Pancreas (tissue), 10 donors: ENCODE results near the gene MACROD2. TPM values are rescaled to one million over a fixed set of nuclear protein-coding genes. Genes with fewer than 3 reads are reported as not detected.
A peak's percentile ranks its signal among the peaks of the same experiment; 100 is the strongest.
"Not testable (repeated sequence)": the region's sequence is repeated elsewhere in the genome, so short reads cannot be mapped to it uniquely, and the experiment has no call there.

Experiments
- ATAC-seq, 4 donors: fragments of 200-7000 bp; cut with Tn5 transposase; one replicate each; pipeline versions ENCODE4 v1.8.0 to v1.9.1; 2020; ENCODE audit warnings: mild to moderate bottlenecking in 4 of 4, moderate library complexity in 4 of 4
- DNase-seq, 6 donors: peaks; one replicate each; pipeline ENCODE4 v3.0.0-alpha.2; 2020
- FAIRE-seq: peaks from 2 replicates; lab custom pipeline; 2012; peaks lifted over from hg19 to GRCh38; lab: Jason Lieb, UNC
- H3K27ac ChIP-seq, 4 donors: fragments of 200-600 bp; sonication (generic); 1 replicate in 3 of 4; 2 replicates in 1 of 4; pipeline versions ENCODE4 v1.5.0 to v1.8.0; 2020
- H3K27me3 ChIP-seq, 4 donors: fragments of 200-600 bp; one replicate each; pipeline ENCODE4 v1.8.0; 2021
- H3K36me3 ChIP-seq, 3 donors: fragments of 200-600 bp; sonication (generic) in 1 of 3; one replicate each; pipeline versions ENCODE4 v1.5.0 to v1.8.0; 2020 to 2021
- H3K4me1 ChIP-seq, 3 donors: fragments of 200-600 bp; one replicate each; pipeline ENCODE4 v1.8.0; 2021
- H3K4me3 ChIP-seq, 4 donors: fragments of 200-600 bp; sonication (generic) in 2 of 4; one replicate each; pipeline versions ENCODE4 v1.5.0 to v1.8.0; 2020 to 2021
- H3K9me3 ChIP-seq, 4 donors: fragments of 200-600 bp; one replicate each; pipeline ENCODE4 v1.8.0; 2021
- CTCF ChIP-seq, 4 donors: fragments of 200-600 bp; sonication (generic) in 3 of 4; IDR thresholded peaks; one replicate each; pipeline versions ENCODE4 v1.5.0 to v1.8.0; 2021; ENCODE audit warnings: antibody characterized with exemption in 4 of 4
- WGBS, 2 donors: extraction: QIAGEN DNeasy Blood & Tissue Kit; methylation state at CpG; one replicate each; pipeline ENCODE4 v1.1.7; 2013; 5-methylcytosine and 5-hydroxymethylcytosine counted together
- intact Hi-C, 3 donors: fragments of 100-400 bp; cut with DNase I; formaldehyde crosslinking; loops; one replicate each; pipeline versions ENCODE4 v1.11.1 to v1.14.2; 2022
- polyA plus RNA-seq, 2 donors: library from polyadenylated mRNA; stranded (reverse); fragments of 200-250 nt; gene quantifications; one replicate each; pipeline ENCODE4 v1.2.3, GENCODE V29; 2013
- total RNA-seq, 6 donors: library from RNA; stranded (reverse); fragmentation: NEBNext Ultra II Directional in 4 of 6; extraction: Animal tissue kit (Norgen Biotek cat#: 25700) in 4 of 6; gene quantifications; one replicate each; pipeline versions ENCODE4 v1.2.1 to v1.2.4, GENCODE V29; 2021 to 2023
- donor health status: healthy with polysubstance abuse.
- donor health status: DM: no; HTN: no; CAD: no; lungs with moderate emphysema.
- donor health status: DM: no; HTN: no; CAD: no.
- donor health status: control.
- donor health status: control.
- donor health status: Bipolar disorder and iron deficiency.
- donor health status: DM: yes; HTN: yes; CAD: no.
- donor health status: DM: no; HTN: no; CAD: no.
- donor health status: DM: no; HTN: no; CAD: no.
- donor health status: DM: yes; HTN: yes; CAD: no.

Gene MACROD2
- total and polyA plus RNA-seq, 8 donors, result 1.7 to 4.9 (median 2.7) TPM

GRCh38 chr20:15965165-15965564 is 1969.8 kb downstream of the MACROD2 start:
- TF ChIP-seq CTCF (IDR thresholded peaks at IDR 0.05), result no peak
- no peaks in the 10 kb centered on the region for H3K9me3 ChIP-seq
- H3K4me3 ChIP-seq, result no peak overlapping the region
- no peak overlapping the region for H3K27ac ChIP-seq
- ATAC-seq (no peak), FAIRE-seq (peak; percentile 87), DNase-seq (no peak)
- no peaks in the 10 kb centered on the region for H3K4me1 ChIP-seq
- no peaks in the 10 kb centered on the region for H3K36me3 ChIP-seq
- 84 to 86% methylated on average over 4 of the region's 4 CpGs for WGBS, 2 donors
- no peaks in the 10 kb centered on the region for H3K27me3 ChIP-seq
- intact Hi-C loops, result no loop called here

- H3K36me3 ChIP-seq, result no peaks in the 10 kb centered on the region
- intact Hi-C loops, result no loop called here
- H3K27me3 ChIP-seq, result no peaks in the 10 kb centered on the region
- no peaks in the 10 kb centered on the region for H3K4me1 ChIP-seq
- 82 to 93% methylated on average over 5 of the region's 5 CpGs for WGBS, 2 donors
- DNase-seq (no peak), FAIRE-seq (no peak), ATAC-seq (no peak)
- H3K27ac ChIP-seq, result no peak overlapping the region
- H3K9me3 ChIP-seq, result no peaks in the 10 kb centered on the region
- no peak for TF ChIP-seq CTCF (IDR thresholded peaks at IDR 0.05)
- no peak overlapping the region for H3K4me3 ChIP-seq
Observed at GRCh38 chr20:15967334-15967733, 1972.0 kb downstream of the MACROD2 start.

- WGBS, 2 donors, result 54 to 61% methylated on average over 5 of the region's 5 CpGs
- FAIRE-seq (no peak), ATAC-seq (no peak), DNase-seq (no peak)
- Histone ChIP-seq H3K36me3 (no peaks in the 10 kb centered on the region), H3K9me3 (no peaks in the 10 kb centered on the region), H3K4me1 (no peaks in the 10 kb centered on the region), H3K27ac (no peak overlapping the region), H3K4me3 (no peak overlapping the region), H3K27me3 (no peaks in the 10 kb centered on the region)
- intact Hi-C loops, result no loop called here
- TF ChIP-seq CTCF (IDR thresholded peaks at IDR 0.05), result no peak
Observed at GRCh38 chr20:15976047-15976736, 1980.9 kb downstream of the MACROD2 start.

- Histone ChIP-seq H3K27me3 (no peaks in the 10 kb centered on the region), H3K9me3 (no peaks in the 10 kb centered on the region), H3K4me1 (no peaks in the 10 kb centered on the region), H3K36me3 (no peaks in the 10 kb centered on the region), H3K27ac (no peak overlapping the region), H3K4me3 (no peak overlapping the region)
- ATAC-seq (no peak), DNase-seq (no peak), FAIRE-seq (no peak)
- TF ChIP-seq CTCF (IDR thresholded peaks at IDR 0.05), result no peak
- intact Hi-C loops, result no loop called here
- WGBS, 2 donors, result 50 to 66% methylated on average over 5 of the region's 5 CpGs
Observed at GRCh38 chr20:15977026-15977425, 1981.7 kb downstream of the MACROD2 start.

GRCh38 chr20:15977758-15978157 is 1982.4 kb downstream of the MACROD2 start:
- intact Hi-C loops, result no loop called here
- DNase-seq, result no peak
- Histone ChIP-seq H3K36me3 (no peaks in the 10 kb centered on the region), H3K27ac (no peak overlapping the region), H3K27me3 (no peaks in the 10 kb centered on the region), H3K4me3 (no peak overlapping the region), H3K4me1 (no peaks in the 10 kb centered on the region), H3K9me3 (no peaks in the 10 kb centered on the region)
- WGBS, 2 donors, result 74 to 91% methylated on average over 1 of the region's 1 CpG
- no peak for FAIRE-seq
- no peak for ATAC-seq
- TF ChIP-seq CTCF (IDR thresholded peaks at IDR 0.05), result no peak

GRCh38 chr20:15985494-15986368 is 1990.4 kb downstream of the MACROD2 start:
- intact Hi-C loops, ATAC-seq, H3K9me3 ChIP-seq, H3K4me3 ChIP-seq, H3K4me1 ChIP-seq, H3K36me3 ChIP-seq, H3K27me3 ChIP-seq, FAIRE-seq: not testable (repeated sequence)
- peak overlapping the region in 3 of 4 donors; percentile 6 to 45 (median 30) for H3K27ac ChIP-seq
- DNase-seq, result peak in 1 of 6 donors; percentile 11
- WGBS, 2 donors, result 74 to 77% methylated on average over 26 of the region's 26 CpGs
